Dermis microvascular lymphatic vessel endothelial cell (primary cell): ENCODE data around the gene ILF2. TPM values are rescaled to one million over a fixed set of nuclear protein-coding genes. Genes with fewer than 3 reads are reported as not detected.
"Not testable (repeated sequence)": the region's sequence is repeated elsewhere in the genome, so short reads cannot be mapped to it uniquely, and the experiment has no call there.

Experiments
- DNase-seq, 2 donors: peaks; one replicate each; pipeline versions ENCODE4 v3.0.0 to v3.0.0-alpha.2; 2010; ENCODE audit warnings: low read depth in 2 of 2
- total RNA-seq: library from RNA; depleted of rRNA; stranded (reverse); fragments of >200 nt; gene quantifications from 2 replicates; pipeline ENCODE4 v1.2.1, GENCODE V29; 2014

ILF2 gene
- total RNA-seq = 206 and 207 TPM in 2 replicates

DNA sequence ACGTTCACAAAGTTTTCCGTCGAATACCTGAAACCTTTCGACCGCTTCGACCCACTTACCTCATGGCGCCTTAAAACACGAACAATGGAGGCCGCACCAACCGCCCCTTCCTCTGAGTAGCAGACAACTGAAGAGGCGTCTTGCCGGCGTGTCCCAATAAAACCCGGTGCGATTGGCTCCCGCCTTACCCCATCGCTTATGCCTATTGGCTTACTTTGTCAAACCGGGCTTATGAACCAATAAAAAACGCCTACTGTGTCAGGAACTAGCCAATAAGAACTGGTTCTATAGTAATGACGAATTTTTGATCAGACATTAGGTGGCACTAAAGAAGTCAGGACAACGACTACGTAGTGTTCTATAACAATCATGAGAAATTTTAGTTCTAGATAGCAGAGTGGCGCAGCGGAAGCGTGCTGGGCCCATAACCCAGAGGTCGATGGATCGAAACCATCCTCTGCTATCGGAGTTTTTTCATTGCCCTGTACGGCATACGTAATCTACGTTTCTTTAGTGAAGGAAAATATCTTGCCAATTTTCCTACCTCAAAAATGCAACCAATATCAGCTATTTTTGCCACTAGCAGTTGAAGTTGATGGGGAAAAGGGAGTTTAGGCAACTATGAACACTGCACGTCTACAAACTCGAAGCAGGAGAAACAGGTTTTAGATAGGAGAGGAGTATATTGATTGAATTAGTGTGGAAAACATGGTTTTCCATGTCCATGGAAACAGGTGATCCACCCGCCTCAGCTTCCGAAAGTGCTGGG is at the start of gene ILF2:
ILF2 (minus strand) TSS at position 135 of the 769 bp plus-strand sequence; CDS start at position 64, 71 bp downstream.
- peak; percentile 100 for DNase-seq

DNA sequence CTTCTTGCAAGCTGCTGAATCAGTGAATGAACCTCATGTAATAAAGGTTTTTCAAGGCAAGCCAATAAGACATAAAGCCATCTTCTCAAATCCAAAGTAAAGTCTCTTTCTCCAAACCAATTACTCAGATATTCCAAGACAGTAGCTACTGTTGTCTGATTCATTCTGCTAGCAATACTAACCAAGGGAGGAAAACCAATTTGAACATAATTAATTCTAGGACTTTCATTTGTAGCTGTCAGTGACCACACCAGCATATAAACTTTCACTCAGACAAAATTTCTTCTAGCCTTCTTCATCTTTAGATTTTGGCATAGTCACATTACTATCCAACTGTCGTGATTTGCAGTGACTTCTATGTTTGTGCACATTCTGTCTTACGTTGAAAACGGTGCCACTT is 46.5 kb upstream of the ILF2 start:
- DNase-seq = no peak

GRCh38 chr1:153716211-153716610 is 45.4 kb upstream of the ILF2 start:
- DNase-seq = not testable (repeated sequence)

DNA sequence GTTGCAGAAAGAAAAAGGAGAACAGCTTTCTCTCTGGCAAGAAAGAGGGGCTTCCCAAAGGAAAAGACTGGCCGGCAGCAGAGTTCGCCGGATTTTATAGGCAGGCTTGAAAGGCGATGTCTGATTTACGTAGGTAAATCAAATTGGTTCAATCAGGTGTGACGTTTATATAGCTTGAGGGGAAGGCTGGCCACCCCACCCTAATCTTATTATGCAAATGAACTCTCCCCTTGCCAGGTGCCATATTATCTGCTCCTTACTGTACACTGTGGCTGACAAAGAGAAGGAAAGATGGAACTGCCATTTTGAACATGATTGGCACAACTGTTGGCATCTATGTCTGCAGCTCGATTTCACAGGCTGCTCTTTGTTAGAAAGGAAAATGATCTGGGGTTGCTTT is 40.2 kb upstream of the ILF2 start:
- no peak for DNase-seq

DNA sequence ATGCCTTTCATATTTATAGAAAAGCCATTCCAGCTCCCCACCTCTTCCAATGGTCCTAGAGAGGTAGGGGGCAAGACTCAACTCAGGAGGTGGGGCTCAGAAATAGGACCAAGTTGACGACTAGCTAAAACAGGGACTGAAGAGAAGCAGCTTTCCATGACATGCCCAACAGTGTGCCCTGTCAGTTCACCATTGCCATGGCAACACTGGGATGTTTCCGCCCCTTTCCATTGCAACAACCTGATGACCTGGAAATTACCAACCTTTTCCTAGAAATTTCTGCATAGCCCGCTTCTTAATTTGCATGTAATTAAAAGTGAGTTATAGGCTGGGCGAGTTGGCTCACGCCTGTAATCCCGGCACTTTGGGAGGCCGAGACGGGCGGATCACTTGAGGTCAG is 34.7 kb upstream of the ILF2 start:
- DNase-seq = no peak

DNA sequence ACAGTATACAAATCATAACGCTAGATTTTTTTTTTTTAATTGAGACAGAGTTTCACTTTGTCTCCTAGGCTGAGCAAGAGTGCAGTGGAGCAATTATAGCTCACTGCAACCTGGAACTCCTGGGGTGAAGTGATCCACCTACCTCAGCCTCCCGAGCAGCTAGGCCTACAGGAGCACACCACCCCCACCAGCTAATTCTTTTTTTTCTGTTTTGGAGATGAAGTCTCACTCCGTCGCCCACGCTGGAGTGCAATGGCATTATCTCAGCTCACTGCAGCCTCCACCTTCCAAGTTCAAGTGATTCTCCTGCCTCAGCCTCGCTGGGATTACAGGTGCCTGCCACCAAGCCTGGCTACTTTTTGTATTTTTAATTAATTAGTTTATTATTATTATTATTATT is 29.0 kb upstream of the ILF2 start:
- no peak for DNase-seq

DNA sequence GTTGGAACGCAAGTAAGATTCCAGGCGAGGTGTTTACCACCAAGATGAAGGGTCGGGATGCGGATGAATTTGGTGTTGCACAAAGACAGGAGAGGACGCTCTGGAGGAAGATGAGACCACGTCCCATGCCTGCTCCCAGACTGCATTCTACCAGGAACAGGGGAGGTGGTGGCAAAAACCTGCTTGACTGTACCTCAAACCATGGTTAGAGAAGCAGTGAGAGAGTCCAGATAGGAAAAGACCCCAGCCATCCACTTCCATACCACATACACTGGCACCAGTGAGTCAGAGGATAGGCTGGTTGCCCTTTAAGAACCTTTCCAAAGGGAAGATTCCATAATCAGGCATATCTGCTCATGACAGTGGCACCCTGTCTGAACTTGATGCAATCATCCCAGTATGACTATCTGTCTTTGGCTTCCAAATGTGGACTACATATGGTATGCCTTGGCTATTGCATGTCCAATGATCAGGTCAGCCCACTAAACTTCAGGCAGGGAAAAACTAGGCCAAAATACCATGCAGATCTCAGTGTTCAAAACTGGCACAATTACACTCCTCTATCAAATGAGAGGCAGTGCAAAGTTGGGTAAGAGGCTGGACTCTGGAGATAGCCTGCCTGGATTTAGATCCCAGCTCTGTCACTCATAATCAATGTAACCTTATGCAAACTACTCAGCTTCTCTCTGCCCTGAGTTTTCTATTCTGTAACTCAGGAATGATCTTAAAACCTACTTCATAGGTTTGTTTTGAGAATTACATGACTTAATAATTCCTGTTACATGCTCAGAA is 28.3 kb upstream of the ILF2 start:
- peak in 1 of 2 donors; percentile 27 for DNase-seq

- DNase-seq = peak; percentile 10 to 84
Measured at GRCh38 chr1:153698020-153698922, 27.5 kb upstream of the ILF2 start.

DNA sequence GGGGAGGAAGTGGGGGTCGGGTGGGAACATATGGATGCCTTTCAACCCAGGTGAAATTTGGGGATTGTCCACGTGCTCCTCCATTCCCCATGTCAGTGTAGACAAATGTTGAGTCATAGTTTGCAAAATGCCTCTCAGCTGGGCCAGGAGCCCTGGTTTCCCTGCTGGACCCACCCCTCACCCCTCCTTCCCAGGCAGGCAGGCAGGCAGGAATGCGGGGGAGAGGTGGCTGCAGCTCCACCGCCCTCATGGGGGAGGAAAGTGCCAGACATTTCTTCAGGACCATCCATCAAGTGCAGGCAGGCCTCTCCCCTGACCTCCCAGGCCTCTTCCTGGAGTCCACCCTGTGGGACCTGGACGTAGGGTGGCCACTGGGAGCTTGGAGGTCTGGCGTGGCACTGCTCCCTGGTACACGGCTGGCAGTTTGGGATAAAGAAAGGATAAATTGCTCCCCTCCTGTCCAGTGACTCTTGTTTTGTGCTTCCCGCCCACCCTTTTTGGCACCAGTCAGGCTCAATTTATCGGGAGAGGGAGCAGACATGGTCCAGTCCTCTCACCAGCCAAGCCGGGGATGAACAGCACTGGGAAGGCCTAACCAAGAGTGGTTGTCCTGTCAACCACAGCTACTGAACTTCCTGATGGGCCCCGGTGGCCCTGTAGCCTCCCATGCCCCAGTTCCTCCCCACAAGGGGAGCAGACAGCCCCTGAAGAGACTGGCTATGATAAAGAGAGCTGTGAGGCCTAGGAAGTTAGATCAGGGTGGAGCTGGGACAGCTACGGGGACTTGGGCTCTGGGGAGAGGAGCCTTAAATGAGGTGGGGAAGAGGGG is 26.6 kb upstream of the ILF2 start:
- DNase-seq = peak in 1 of 2 donors; percentile 8

DNA sequence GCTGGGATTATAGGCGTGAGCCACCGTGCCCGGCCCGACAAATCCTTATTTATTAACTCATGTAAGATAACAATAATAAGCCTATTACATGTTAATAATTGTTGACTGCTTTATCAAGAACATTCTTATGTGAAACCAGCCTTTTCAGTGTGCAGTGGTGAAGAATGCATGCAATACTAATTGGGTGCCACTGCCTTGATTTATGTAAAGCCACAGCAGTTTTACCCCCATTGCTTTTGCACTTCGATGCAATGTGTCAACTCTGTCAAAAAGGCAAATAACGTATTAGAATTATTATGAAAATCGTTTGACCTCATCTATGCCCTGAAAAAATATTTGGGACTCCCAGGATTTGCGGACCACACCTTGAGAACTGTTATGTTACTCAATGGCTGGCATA is 25.9 kb upstream of the ILF2 start:
- DNase-seq = no peak

GRCh38 chr1:153693466-153693865 is 22.7 kb upstream of the ILF2 start:
- DNase-seq = no peak

- DNase-seq = no peak
Measured at GRCh38 chr1:153688736-153689328, 18.0 kb upstream of the ILF2 start.

DNA sequence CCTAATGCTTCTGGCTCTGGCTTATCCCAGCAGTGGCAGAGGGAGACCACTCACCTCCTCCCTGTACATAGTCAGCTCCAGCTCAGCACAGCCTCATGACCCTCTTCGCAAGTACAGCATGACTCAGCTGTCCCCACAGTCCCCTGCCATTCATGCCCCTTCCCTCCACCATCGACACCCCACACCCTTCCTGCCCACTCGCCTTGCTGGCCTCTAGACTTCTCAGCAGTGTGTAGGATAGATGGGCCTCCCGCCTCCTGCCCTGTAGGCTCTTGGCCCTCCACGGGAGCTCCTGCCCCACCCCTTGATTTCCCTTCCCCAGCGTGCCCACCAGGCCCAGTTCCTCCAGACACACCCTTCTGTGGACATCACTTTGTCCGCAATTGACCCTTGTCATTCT is 17.5 kb upstream of the ILF2 start:
- no peak for DNase-seq

DNA sequence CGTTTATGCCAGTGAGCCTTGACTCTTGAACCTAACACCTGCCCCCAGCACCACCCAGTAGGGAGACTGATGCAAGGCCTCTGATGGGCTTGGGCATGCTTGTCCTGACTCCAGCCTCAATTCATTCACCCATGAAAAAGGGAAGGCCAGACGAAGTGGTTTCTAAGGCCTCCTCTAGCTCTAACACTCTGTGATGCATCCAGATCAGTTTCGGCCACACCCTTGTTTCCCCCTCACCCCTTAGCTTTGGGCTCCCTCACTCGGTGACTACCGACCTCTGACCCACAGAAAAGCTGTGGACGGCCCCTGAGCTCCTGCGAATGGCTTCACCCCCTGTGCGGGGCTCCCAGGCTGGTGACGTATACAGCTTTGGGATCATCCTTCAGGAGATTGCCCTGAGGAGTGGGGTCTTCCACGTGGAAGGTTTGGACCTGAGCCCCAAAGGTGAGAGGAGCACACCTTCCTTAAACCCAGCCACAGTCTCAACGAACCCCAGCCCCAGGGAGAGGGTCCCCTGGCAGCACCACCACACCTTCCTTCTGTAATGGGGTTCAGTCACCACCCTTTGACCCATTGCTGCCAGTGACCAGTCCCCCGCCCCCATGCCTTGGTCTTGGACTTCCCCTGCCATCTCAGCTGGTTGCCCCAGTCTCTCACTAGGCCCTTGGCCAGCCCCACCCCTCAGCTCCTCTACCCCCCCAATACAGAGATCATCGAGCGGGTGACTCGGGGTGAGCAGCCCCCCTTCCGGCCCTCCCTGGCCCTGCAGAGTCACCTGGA is 16.7 kb upstream of the ILF2 start:
- no peak for DNase-seq

GRCh38 chr1:153685544-153686340 is 14.9 kb upstream of the ILF2 start:
- DNase-seq = no peak

DNA sequence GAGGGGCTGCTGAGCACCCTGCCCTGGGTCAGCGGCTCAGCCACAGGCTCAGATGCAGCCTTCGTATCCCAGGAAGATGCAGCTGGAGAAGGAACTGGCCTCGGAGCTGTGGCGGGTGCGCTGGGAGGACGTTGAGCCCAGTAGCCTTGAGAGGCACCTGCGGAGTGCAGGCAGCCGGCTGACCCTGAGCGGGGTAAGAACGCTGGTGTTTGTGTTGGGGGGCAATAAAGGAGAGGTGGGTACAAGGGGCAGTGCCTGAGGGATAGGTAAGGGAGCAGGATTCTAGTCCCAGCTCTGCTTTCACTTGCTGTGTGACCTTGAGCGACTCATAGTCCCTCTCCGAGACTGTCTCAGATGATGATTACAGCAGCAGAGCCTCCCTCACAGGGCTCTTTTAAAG is 14.1 kb upstream of the ILF2 start:
- no peak for DNase-seq

DNA sequence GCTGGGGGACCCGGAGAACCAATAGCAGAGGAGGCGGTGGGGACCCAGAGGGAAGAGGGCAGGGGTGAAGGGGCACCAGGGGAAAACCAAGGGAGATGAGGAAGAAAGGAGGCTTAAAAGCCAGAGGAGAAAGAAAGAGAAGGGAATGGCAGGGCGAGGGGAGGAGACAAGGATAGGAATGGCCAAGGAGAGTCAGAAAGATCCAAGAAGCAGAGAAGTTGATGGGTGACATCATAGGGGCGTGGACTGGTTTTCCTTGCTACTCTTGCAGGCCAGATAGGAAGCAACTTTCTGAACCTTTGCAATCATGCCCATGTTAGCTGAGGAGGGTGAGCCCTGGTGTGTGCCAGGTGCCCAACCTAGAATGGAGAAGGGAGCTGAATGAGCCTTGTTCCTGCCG is 13.1 kb upstream of the ILF2 start:
- DNase-seq = no peak

GRCh38 chr1:153682730-153683129 is 11.9 kb upstream of the ILF2 start:
- no peak for DNase-seq

DNA sequence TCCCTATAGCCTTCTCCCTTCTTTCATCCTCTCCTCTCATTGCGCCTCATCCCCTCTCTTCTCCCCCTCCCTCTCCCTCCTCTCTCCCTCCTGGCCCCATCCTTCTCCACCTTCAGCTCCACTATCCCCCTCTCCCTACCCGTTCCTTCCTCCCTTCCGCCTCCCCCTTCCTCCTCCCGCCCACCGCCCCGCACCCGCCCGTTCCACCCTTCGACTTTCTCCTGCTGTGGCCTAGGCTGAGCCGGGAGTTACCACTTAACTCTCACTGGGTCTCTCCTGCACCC is 9.3 kb upstream of the ILF2 start:
- no peak for DNase-seq
